Measurements from ENCODE around the gene CALY. TPM values are rescaled to one million over a fixed set of nuclear protein-coding genes. Genes with fewer than 3 reads are reported as not detected.
A peak's percentile ranks its signal among the peaks of the same experiment; 100 is the strongest.

Gene CALY
- total RNA-seq, 1 experiment from 2014 or later = not detected

GRCh38 chr10:133279326-133280226, 57.1 kb downstream of the CALY start:
- H3K4me1 ChIP-seq (ENCODE audit: insufficient read depth, low read length) = peaks cover 52% of the 10 kb centered on the region
- peak overlapping the region; percentile 98 for H3K27ac ChIP-seq (ENCODE audit: low read length)
- no peaks in the 10 kb centered on the region for H3K9me2 ChIP-seq (replicated peaks; ENCODE audit: low read length)
- no peaks in the 10 kb centered on the region for H3K9me3 ChIP-seq (ENCODE audit: low read length)
- peaks cover 20% of the 10 kb centered on the region for H3K79me2 ChIP-seq (ENCODE audit: low read length)
- no peak for TF ChIP-seq EZH2phosphoT487 (IDR thresholded peaks at IDR 0.05; ENCODE audit: borderline replicate concordance, low read length)
- TF ChIP-seq, protein P1, sequence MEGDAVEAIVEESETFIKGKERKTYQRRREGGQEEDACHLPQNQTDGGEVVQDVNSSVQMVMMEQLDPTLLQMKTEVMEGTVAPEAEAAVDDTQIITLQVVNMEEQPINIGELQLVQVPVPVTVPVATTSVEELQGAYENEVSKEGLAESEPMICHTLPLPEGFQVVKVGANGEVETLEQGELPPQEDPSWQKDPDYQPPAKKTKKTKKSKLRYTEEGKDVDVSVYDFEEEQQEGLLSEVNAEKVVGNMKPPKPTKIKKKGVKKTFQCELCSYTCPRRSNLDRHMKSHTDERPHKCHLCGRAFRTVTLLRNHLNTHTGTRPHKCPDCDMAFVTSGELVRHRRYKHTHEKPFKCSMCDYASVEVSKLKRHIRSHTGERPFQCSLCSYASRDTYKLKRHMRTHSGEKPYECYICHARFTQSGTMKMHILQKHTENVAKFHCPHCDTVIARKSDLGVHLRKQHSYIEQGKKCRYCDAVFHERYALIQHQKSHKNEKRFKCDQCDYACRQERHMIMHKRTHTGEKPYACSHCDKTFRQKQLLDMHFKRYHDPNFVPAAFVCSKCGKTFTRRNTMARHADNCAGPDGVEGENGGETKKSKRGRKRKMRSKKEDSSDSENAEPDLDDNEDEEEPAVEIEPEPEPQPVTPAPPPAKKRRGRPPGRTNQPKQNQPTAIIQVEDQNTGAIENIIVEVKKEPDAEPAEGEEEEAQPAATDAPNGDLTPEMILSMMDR (conservative IDR thresholded peaks at IDR 0.05; ENCODE audit: low read depth, low read length) = no peak
- no peak for TF ChIP-seq EZH2 (IDR thresholded peaks at IDR 0.05; ENCODE audit: low read length, unreplicated experiment)
- ChIA-PET POLR2A (ENCODE audit: unreplicated experiment) (no interaction called here), CTCF (no interaction called here)
- H3K9ac ChIP-seq (ENCODE audit: low read length) = peak overlapping the region; percentile 96
- DNase-seq (peak; percentile 18), ATAC-seq (no peak)
- H3K36me3 ChIP-seq (ENCODE audit: low read depth, low read length) = peaks cover 12% of the 10 kb centered on the region; the same call in 1 of the 2 replicates
- peak overlapping the region; percentile 97 for H3K4me2 ChIP-seq (ENCODE audit: low read length)
- H3F3A ChIP-seq (ENCODE audit: low read length, unreplicated experiment) = peaks cover 4% of the 10 kb centered on the region
- no TSS peak for BruUV-seq (replicated peaks)
- H2AFZ ChIP-seq (ENCODE audit: low read length) = no peak overlapping the region
- no peaks in the 10 kb centered on the region for H3K27me3 ChIP-seq (ENCODE audit: low read length)
- no peaks in the 10 kb centered on the region for H4K20me1 ChIP-seq (ENCODE audit: low read length)
- H3K4me3 ChIP-seq (ENCODE audit: low read length) = no peak overlapping the region; the same call in 1 of the 2 replicates
- intact Hi-C loops (cut with micrococcal nuclease) = no loop called here

GRCh38 chr10:133278577-133279265, 58.0 kb downstream of the CALY start:
- peaks cover 26% of the 10 kb centered on the region for H3K79me2 ChIP-seq (ENCODE audit: low read length)
- H3K27ac ChIP-seq (ENCODE audit: low read length) = peak overlapping the region; percentile 98
- no peaks in the 10 kb centered on the region for H3K9me2 ChIP-seq (replicated peaks; ENCODE audit: low read length)
- peak overlapping the region; percentile 96 for H3K9ac ChIP-seq (ENCODE audit: low read length)
- DNase-seq = peak; percentile 89
- H4K20me1 ChIP-seq (ENCODE audit: low read length) = no peaks in the 10 kb centered on the region
- H3K4me1 ChIP-seq (ENCODE audit: insufficient read depth, low read length) = peaks cover 54% of the 10 kb centered on the region
- H2AFZ ChIP-seq (ENCODE audit: low read length) = no peak overlapping the region
- H3F3A ChIP-seq (ENCODE audit: low read length, unreplicated experiment) = peaks cover 4% of the 10 kb centered on the region
- no TSS peak for BruUV-seq (replicated peaks)
- no peak for TF ChIP-seq EZH2phosphoT487 (IDR thresholded peaks at IDR 0.05; ENCODE audit: borderline replicate concordance, low read length)
- TF ChIP-seq, protein P1 (conservative IDR thresholded peaks at IDR 0.05; ENCODE audit: low read depth, low read length) = 0 out of 2 replicates have a peak, but pooled peaks have one; percentile 12
- peak overlapping the region; percentile 51; the same call in 1 of the 2 replicates for H3K4me3 ChIP-seq (ENCODE audit: low read length)
- peak overlapping the region; percentile 97 for H3K4me2 ChIP-seq (ENCODE audit: low read length)
- ChIA-PET POLR2A (ENCODE audit: unreplicated experiment) (interaction anchor here (0.8 kb wide), 1 partner anchor 16 kb away, joined by 3 read pairs; no protein-coding TSS in a partner anchor), CTCF (no interaction called here)
- no peaks in the 10 kb centered on the region for H3K9me3 ChIP-seq (ENCODE audit: low read length)
- intact Hi-C loops (cut with micrococcal nuclease) = no loop called here
- no peaks in the 10 kb centered on the region for H3K27me3 ChIP-seq (ENCODE audit: low read length)
- peaks cover 6% of the 10 kb centered on the region; the same call in 1 of the 2 replicates for H3K36me3 ChIP-seq (ENCODE audit: low read depth, low read length)
- peak; percentile 58 for ATAC-seq

All from PC-3 (cell line).